Smooth muscle cell (in vitro differentiated cells): Measurements from ENCODE around the gene ZNF24. TPM values are rescaled to one million over a fixed set of nuclear protein-coding genes. Genes with fewer than 3 reads are reported as not detected.

ENCODE experiments used
- DNase-seq: peaks from one replicate; lab custom pipeline; 2025; ENCODE audit not compliant: unreplicated experiment; lab: John Stamatoyannopoulos, UW
- H2AFZ ChIP-seq: fragments of 200-600 bp; sonication (generic); 2 replicates; pipeline ENCODE4 v1.6.0; 2016; ENCODE audit warnings: antibody characterized with exemption, low read depth, mild to moderate bottlenecking
- H3F3A ChIP-seq: fragments of 200-600 bp; sonication (generic); 2 replicates; pipeline ENCODE4 v1.6.0; 2017; ENCODE audit warnings: antibody characterized with exemption, low read depth
- H3K27ac ChIP-seq: fragments of 200-600 bp; sonication (generic); 2 replicates; pipeline ENCODE4 v1.5.1; 2016; ENCODE audit warnings: low read depth, mild to moderate bottlenecking
- H3K27me3 ChIP-seq: fragments of 200-600 bp; sonication (generic); 2 replicates; pipeline ENCODE4 v1.6.1; 2016; ENCODE audit warnings: low read depth, mild to moderate bottlenecking
- H3K36me3 ChIP-seq: fragments of 200-600 bp; sonication (generic); 2 replicates; pipeline ENCODE4 v1.5.1; 2016; ENCODE audit warnings: low read depth
- H3K4me1 ChIP-seq: fragments of 200-600 bp; sonication (generic); 2 replicates; pipeline ENCODE4 v1.5.1; 2016; ENCODE audit warnings: low read depth
- H3K4me2 ChIP-seq: fragments of 200-600 bp; sonication (generic); 2 replicates; pipeline ENCODE4 v1.6.0; 2016; ENCODE audit warnings: mild to moderate bottlenecking
- H3K4me3 ChIP-seq: fragments of 200-600 bp; sonication (generic); 2 replicates; pipeline ENCODE4 v1.5.1; 2016; ENCODE audit warnings: mild to moderate bottlenecking
- H3K79me2 ChIP-seq: fragments of 200-600 bp; sonication (generic); 2 replicates; pipeline ENCODE4 v1.6.0; 2016; ENCODE audit warnings: low read depth, mild to moderate bottlenecking
- H3K9ac ChIP-seq: fragments of 200-600 bp; sonication (generic); 2 replicates; pipeline ENCODE4 v1.6.0; 2016; ENCODE audit warnings: low read depth
- H3K9me3 ChIP-seq: fragments of 200-600 bp; sonication (generic); replicated peaks from 2 replicates; pipeline ENCODE4 v1.5.1; 2016; ENCODE audit warnings: low read depth
- H4K20me1 ChIP-seq: fragments of 200-600 bp; sonication (generic); 2 replicates; pipeline ENCODE4 v1.6.0; 2016; ENCODE audit warnings: low read depth
- CTCF ChIP-seq: fragments of 200-600 bp; sonication (generic); IDR thresholded peaks from 2 replicates; pipeline ENCODE4 v1.5.1; 2017; ENCODE audit warnings: borderline replicate concordance, mild to moderate bottlenecking, antibody characterized with exemption; ENCODE audit not compliant: insufficient read depth, poor library complexity, severe bottlenecking
- WGBS: methylation state at CpG from one replicate; pipeline ENCODE4 v1.1.7; 2016; ENCODE audit warnings: low lambda C conversion rate; 5-methylcytosine and 5-hydroxymethylcytosine counted together
- polyA plus RNA-seq: library from polyadenylated mRNA; unstranded; fragments of >200 nt; fragmentation: Nextera tagmentation; extraction: Ambion mirVana; gene quantifications from 2 replicates; pipeline ENCODE4 v1.2.1, GENCODE V29; 2016
- total RNA-seq: library from RNA; depleted of rRNA; stranded (reverse); fragments of >200 nt; gene quantifications from 2 replicates; pipeline ENCODE4 v1.2.3, GENCODE V29; 2014

ZNF24 gene
- total and polyA plus RNA-seq, 2 experiments from 2014 or later = 26.2 to 40.8 TPM

DNA sequence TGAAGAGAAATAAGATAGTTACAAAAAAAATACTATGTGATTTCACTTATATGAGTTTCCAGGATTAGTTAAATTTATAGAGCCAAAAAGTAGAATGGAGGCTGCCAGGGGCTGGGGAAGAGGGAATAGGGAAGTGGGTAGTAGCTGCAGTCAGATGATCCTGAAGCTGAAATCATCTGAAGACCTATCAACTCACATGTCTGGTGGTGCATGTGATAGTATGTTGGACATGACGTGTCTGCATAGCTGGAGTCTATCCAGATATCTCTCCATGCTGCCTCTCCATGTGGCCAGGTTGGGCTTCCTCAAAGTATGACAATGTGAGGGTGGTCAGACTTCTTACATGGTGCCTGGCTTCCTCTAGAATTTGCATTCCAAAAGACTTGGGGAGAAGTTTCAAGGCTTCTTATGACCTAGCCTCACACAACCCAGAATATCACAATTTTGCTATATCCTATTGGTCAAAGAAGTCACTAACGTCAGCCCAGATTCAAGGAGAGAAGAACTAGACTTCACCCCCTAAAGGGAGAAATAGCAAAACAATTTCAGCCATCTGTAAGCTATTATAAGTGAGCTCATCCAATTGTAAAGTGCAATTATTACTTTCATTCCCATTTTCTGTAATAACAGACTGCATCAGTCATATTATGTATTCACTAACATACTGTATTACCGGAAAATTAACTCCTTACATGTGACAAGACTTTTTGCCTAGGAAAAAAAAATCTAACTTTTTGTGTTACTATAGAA, 46.9 kb upstream of the ZNF24 start:
- no peak overlapping the region for H3K27ac ChIP-seq
- no peaks in the 10 kb centered on the region for H4K20me1 ChIP-seq
- H3K4me3 ChIP-seq = no peak overlapping the region
- H3F3A ChIP-seq = no peaks in the 10 kb centered on the region
- TF ChIP-seq CTCF = no peak
- no peak overlapping the region for H3K4me2 ChIP-seq
- no peak overlapping the region for H2AFZ ChIP-seq
- no peaks in the 10 kb centered on the region for H3K79me2 ChIP-seq
- no peaks in the 10 kb centered on the region for H3K9me3 ChIP-seq
- no peak overlapping the region for H3K9ac ChIP-seq
- H3K36me3 ChIP-seq = no peaks in the 10 kb centered on the region
- WGBS = 88% methylated on average over 3 of the region's 3 CpGs
- no peaks in the 10 kb centered on the region for H3K27me3 ChIP-seq
- no peaks in the 10 kb centered on the region for H3K4me1 ChIP-seq
- no peak for DNase-seq

DNA sequence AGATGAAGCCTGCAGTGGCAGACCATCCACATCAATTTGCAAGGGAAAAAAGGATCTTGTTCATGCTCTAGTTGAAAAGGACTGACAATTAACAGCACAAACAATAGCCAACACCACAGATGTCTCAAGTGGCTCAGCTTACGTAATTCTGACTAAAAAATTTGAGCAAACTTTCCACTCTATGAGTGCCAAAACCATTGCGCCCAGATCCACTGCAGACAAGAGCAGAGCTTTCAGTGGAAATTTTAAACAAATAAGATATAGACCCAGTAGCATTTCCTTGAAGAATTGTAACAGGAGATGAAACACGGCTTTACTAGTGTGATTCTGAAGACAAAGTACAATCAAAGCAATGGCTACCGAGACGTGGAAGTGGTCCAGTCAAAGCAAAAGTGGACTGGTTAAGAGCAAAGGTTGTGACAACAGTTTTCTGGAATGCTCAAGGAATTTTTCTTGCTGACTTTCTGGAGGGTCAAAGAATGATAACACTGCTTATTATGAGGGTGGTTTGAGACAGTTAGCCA, 44.9 kb upstream of the ZNF24 start:
- Histone ChIP-seq H3K36me3 (no peaks in the 10 kb centered on the region), H4K20me1 (no peaks in the 10 kb centered on the region), H3K27ac (peak overlapping the region; percentile 9), H3K4me1 (no peaks in the 10 kb centered on the region), H3K9me3 (no peaks in the 10 kb centered on the region), H3K79me2 (no peaks in the 10 kb centered on the region), H3K4me3 (no peak overlapping the region), H3K4me2 (peak overlapping the region; percentile 30), H2AFZ (peak overlapping the region; percentile 67), H3K27me3 (no peaks in the 10 kb centered on the region), H3F3A (no peaks in the 10 kb centered on the region), H3K9ac (no peak overlapping the region)
- DNase-seq = no peak
- WGBS = 36% methylated on average over 5 of the region's 5 CpGs
- TF ChIP-seq CTCF = no peak

- 77% methylated on average over 3 of the region's 3 CpGs for WGBS
- no peak for TF ChIP-seq CTCF
- Histone ChIP-seq H3K4me3 (no peak overlapping the region), H3K4me1 (no peaks in the 10 kb centered on the region), H3F3A (no peaks in the 10 kb centered on the region), H2AFZ (no peak overlapping the region), H3K27me3 (no peaks in the 10 kb centered on the region), H3K4me2 (no peak overlapping the region), H3K79me2 (no peaks in the 10 kb centered on the region), H4K20me1 (no peaks in the 10 kb centered on the region), H3K27ac (no peak overlapping the region), H3K9me3 (no peaks in the 10 kb centered on the region), H3K9ac (no peak overlapping the region), H3K36me3 (no peaks in the 10 kb centered on the region)
- no peak for DNase-seq
Observed at GRCh38 chr18:35387152-35387571, 42.9 kb upstream of the ZNF24 start.

- H3K36me3 ChIP-seq = no peaks in the 10 kb centered on the region
- no peaks in the 10 kb centered on the region for H3K4me1 ChIP-seq
- WGBS = 22% methylated on average over 7 of the region's 7 CpGs
- H3K27me3 ChIP-seq = no peaks in the 10 kb centered on the region
- no peak overlapping the region for H3K27ac ChIP-seq
- H3K4me3 ChIP-seq = no peak overlapping the region
- DNase-seq = no peak
- H2AFZ ChIP-seq = no peak overlapping the region
- no peak overlapping the region for H3K4me2 ChIP-seq
- H3K79me2 ChIP-seq = no peaks in the 10 kb centered on the region
- no peak overlapping the region for H3K9ac ChIP-seq
- H3K9me3 ChIP-seq = no peaks in the 10 kb centered on the region
- H4K20me1 ChIP-seq = no peaks in the 10 kb centered on the region
- TF ChIP-seq CTCF = peak; percentile 91
- no peaks in the 10 kb centered on the region for H3F3A ChIP-seq
Observed at GRCh38 chr18:35386600-35387100, 42.4 kb upstream of the ZNF24 start.
